Measurements from ENCODE around the gene RPS16. TPM values are rescaled to one million over a fixed set of nuclear protein-coding genes. Genes with fewer than 3 reads are reported as not detected.

RPS16 gene
- total RNA-seq, 1 donor from 2014 or later: 75.3 TPM

- DNase-seq (ENCODE audit: low read depth) (peak; percentile 88), FAIRE-seq (no peak)
- H3K4me3 ChIP-seq (ENCODE audit: low read depth, low read length): peak overlapping the region; percentile 91
- TF ChIP-seq CTCF (IDR thresholded peaks at IDR 0.05; ENCODE audit: insufficient read depth, low read length, severe bottlenecking): peak; percentile 73
- H3K27me3 ChIP-seq (ENCODE audit: control insufficient read depth, insufficient read depth, low read length): no peaks in the 10 kb centered on the region
- peaks cover 18% of the 10 kb centered on the region for H3K36me3 ChIP-seq (ENCODE audit: control insufficient read depth, insufficient read depth, low read length)
These were observed 24.0 kb downstream of the RPS16 start for GRCh38 chr19:39411832-39412099.

GRCh38 chr19:39411081-39411831, 24.5 kb downstream of the RPS16 start:
- DNase-seq (ENCODE audit: low read depth) (peak; percentile 71), FAIRE-seq (no peak)
- no peaks in the 10 kb centered on the region for H3K27me3 ChIP-seq (ENCODE audit: control insufficient read depth, insufficient read depth, low read length)
- TF ChIP-seq CTCF (IDR thresholded peaks at IDR 0.05; ENCODE audit: insufficient read depth, low read length, severe bottlenecking): no peak
- H3K36me3 ChIP-seq (ENCODE audit: control insufficient read depth, insufficient read depth, low read length): peaks cover 17% of the 10 kb centered on the region
- H3K4me3 ChIP-seq (ENCODE audit: low read depth, low read length): peak overlapping the region; percentile 91

- Histone ChIP-seq H3K36me3 (ENCODE audit: control insufficient read depth, insufficient read depth, low read length) (peaks cover 16% of the 10 kb centered on the region), H3K4me3 (ENCODE audit: low read depth, low read length) (no peak overlapping the region), H3K27me3 (ENCODE audit: control insufficient read depth, insufficient read depth, low read length) (no peaks in the 10 kb centered on the region)
- no peak for FAIRE-seq
- no peak for TF ChIP-seq CTCF (IDR thresholded peaks at IDR 0.05; ENCODE audit: insufficient read depth, low read length, severe bottlenecking)
- no peak for DNase-seq (ENCODE audit: low read depth)
These were observed 25.0 kb downstream of the RPS16 start for GRCh38 chr19:39410831-39411080.

GRCh38 chr19:39410017-39410830, 25.5 kb downstream of the RPS16 start:
- DNase-seq (ENCODE audit: low read depth) (peak; percentile 45), FAIRE-seq (no peak)

GRCh38 chr19:39409208-39410016, 26.3 kb downstream of the RPS16 start:
- peaks cover 16% of the 10 kb centered on the region for H3K36me3 ChIP-seq (ENCODE audit: control insufficient read depth, insufficient read depth, low read length)
- FAIRE-seq (no peak), DNase-seq (ENCODE audit: low read depth) (peak; percentile 88)
- peak overlapping the region; percentile 98 for H3K4me3 ChIP-seq (ENCODE audit: low read depth, low read length)
- no peak for TF ChIP-seq CTCF (IDR thresholded peaks at IDR 0.05; ENCODE audit: insufficient read depth, low read length, severe bottlenecking)
- no peaks in the 10 kb centered on the region for H3K27me3 ChIP-seq (ENCODE audit: control insufficient read depth, insufficient read depth, low read length)

More at GRCh38 chr19:39410017-39410830, 25.5 kb downstream of the RPS16 start:
- no peak for TF ChIP-seq CTCF (IDR thresholded peaks at IDR 0.05; ENCODE audit: insufficient read depth, low read length, severe bottlenecking)
- Histone ChIP-seq H3K4me3 (ENCODE audit: low read depth, low read length) (peak overlapping the region; percentile 98), H3K27me3 (ENCODE audit: control insufficient read depth, insufficient read depth, low read length) (no peaks in the 10 kb centered on the region), H3K36me3 (ENCODE audit: control insufficient read depth, insufficient read depth, low read length) (peaks cover 16% of the 10 kb centered on the region)
